Body of pancreas (tissue), 4 donors: ENCODE results near the gene DLST.

Experiments used
- POLR2A ChIP-seq, 3 donors: fragments of 450-650 bp; IDR thresholded peaks; one replicate each; pipeline ENCODE4 v1.6.1; 2016; ENCODE audit warnings: antibody characterized with exemption in 3 of 3, mild to moderate bottlenecking in 2 of 3
- TF ChIP-seq, protein P1 (sequence below), 7 experiments: fragments of 450-650 bp in 4 of 7; fragments of 200-600 bp in 3 of 7; sonication (generic) in 3 of 7; IDR thresholded peaks; one replicate each; pipeline ENCODE4 v1.5.1; 2016 to 2019; ENCODE audit warnings: antibody characterized with exemption in 7 of 7

DNA sequence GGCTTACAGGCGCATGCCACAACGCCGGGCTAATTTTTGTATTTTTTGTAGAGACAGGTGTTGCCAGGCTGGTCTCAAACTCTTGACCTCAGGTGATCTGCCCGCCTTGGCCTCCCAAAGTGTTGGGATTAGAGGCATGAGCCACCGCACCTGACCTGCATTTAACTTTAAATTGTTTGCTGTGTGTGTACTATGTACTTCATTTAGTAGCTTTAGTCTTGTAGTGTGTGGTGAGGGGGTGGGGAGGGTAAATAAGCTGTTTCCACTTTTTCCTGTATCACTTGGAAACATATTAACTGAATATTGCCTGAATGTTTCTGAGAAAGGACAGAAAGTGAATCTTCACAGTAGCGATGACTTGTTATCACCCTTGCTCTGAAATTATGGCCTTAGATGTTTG is 8.5 kb downstream of the DLST start:
- TF ChIP-seq, protein P1, sequence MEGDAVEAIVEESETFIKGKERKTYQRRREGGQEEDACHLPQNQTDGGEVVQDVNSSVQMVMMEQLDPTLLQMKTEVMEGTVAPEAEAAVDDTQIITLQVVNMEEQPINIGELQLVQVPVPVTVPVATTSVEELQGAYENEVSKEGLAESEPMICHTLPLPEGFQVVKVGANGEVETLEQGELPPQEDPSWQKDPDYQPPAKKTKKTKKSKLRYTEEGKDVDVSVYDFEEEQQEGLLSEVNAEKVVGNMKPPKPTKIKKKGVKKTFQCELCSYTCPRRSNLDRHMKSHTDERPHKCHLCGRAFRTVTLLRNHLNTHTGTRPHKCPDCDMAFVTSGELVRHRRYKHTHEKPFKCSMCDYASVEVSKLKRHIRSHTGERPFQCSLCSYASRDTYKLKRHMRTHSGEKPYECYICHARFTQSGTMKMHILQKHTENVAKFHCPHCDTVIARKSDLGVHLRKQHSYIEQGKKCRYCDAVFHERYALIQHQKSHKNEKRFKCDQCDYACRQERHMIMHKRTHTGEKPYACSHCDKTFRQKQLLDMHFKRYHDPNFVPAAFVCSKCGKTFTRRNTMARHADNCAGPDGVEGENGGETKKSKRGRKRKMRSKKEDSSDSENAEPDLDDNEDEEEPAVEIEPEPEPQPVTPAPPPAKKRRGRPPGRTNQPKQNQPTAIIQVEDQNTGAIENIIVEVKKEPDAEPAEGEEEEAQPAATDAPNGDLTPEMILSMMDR (IDR thresholded peaks at IDR 0.05), result no peak
- TF ChIP-seq POLR2A (IDR thresholded peaks at IDR 0.05), result no peak
